H9 (cell line): Measurements from ENCODE around the gene GRID2. TPM values are rescaled to one million over a fixed set of nuclear protein-coding genes. Genes with fewer than 3 reads are reported as not detected.

Experiments used
- DNase-seq: peaks from one replicate; pipeline ENCODE4 v3.0.0-alpha.2; 2017
- H2AFZ ChIP-seq: one replicate; pipeline ENCODE4 v1.6.1; 2013; ENCODE audit warnings: mild to moderate bottlenecking, low read length, control low read depth, moderate library complexity
- H2AK5ac ChIP-seq: 2 replicates; pipeline ENCODE4 v1.6.1; 2013; ENCODE audit warnings: low read length, control low read depth, mixed read lengths; ENCODE audit not compliant: insufficient read length
- H2BK120ac ChIP-seq: one replicate; pipeline ENCODE4 v1.6.1; 2013; ENCODE audit warnings: low read depth, mild to moderate bottlenecking, low read length, control low read depth, inconsistent platforms; ENCODE audit not compliant: poor library complexity, severe bottlenecking
- H2BK12ac ChIP-seq: 2 replicates; pipeline ENCODE4 v1.6.1; 2013; ENCODE audit warnings: low read length, control low read depth, mixed read lengths, low read depth; ENCODE audit not compliant: insufficient read length
- H2BK15ac ChIP-seq: 2 replicates; pipeline ENCODE4 v1.6.1; 2013; ENCODE audit warnings: low read depth, low read length, control low read depth
- H2BK20ac ChIP-seq: one replicate; pipeline ENCODE4 v1.6.1; 2013; ENCODE audit warnings: low read depth, mild to moderate bottlenecking, low read length, control low read depth, inconsistent platforms; ENCODE audit not compliant: poor library complexity, severe bottlenecking
- H2BK5ac ChIP-seq: 2 replicates; pipeline ENCODE4 v1.6.1; 2013; ENCODE audit warnings: low read length, control low read depth, mixed read lengths; ENCODE audit not compliant: insufficient read length
- H3K14ac ChIP-seq: 2 replicates; pipeline ENCODE4 v1.6.1; 2013; ENCODE audit warnings: low read length, control low read depth; ENCODE audit not compliant: insufficient read depth
- H3K18ac ChIP-seq: 2 replicates; pipeline ENCODE4 v1.6.1; 2013; ENCODE audit warnings: low read depth, mild to moderate bottlenecking, mixed read lengths, low read length, control low read depth; ENCODE audit not compliant: insufficient read length
- H3K23ac ChIP-seq: 2 replicates; pipeline ENCODE4 v1.6.1; 2013; ENCODE audit warnings: low read length, control low read depth, mixed read lengths, low read depth; ENCODE audit not compliant: insufficient read length
- H3K23me2 ChIP-seq: 2 replicates; pipeline ENCODE4 v1.6.1; 2013; ENCODE audit warnings: low read depth, mild to moderate bottlenecking, mixed read lengths, low read length, control low read depth; ENCODE audit not compliant: insufficient read length, poor library complexity, severe bottlenecking
- H3K27ac ChIP-seq: 2 replicates; pipeline ENCODE4 v1.5.1; 2013; ENCODE audit warnings: low read length, control low read depth, mixed read lengths, low read depth; ENCODE audit not compliant: insufficient read length
- H3K27me3 ChIP-seq: 2 replicates; pipeline ENCODE4 v1.6.1; 2013; ENCODE audit warnings: low read length, control low read depth, inconsistent platforms; ENCODE audit not compliant: insufficient read depth
- H3K4ac ChIP-seq: 2 replicates; pipeline ENCODE4 v1.6.1; 2013; ENCODE audit warnings: low read depth, mild to moderate bottlenecking, control low read depth, inconsistent platforms, low read length, moderate library complexity
- H3K4me1 ChIP-seq: 2 replicates; pipeline ENCODE4 v1.6.1; 2013; ENCODE audit warnings: low read length, control low read depth, inconsistent platforms; ENCODE audit not compliant: insufficient read depth
- H3K4me2 ChIP-seq: 2 replicates; pipeline ENCODE4 v1.6.1; 2013; ENCODE audit warnings: low read length, control low read depth, mixed read lengths; ENCODE audit not compliant: insufficient read length, insufficient read depth
- H3K56ac ChIP-seq: 2 replicates; pipeline ENCODE4 v1.6.1; 2013; ENCODE audit warnings: low read depth, mild to moderate bottlenecking, mixed read lengths, low read length, control low read depth; ENCODE audit not compliant: insufficient read length
- H3K79me1 ChIP-seq: 2 replicates; pipeline ENCODE4 v1.6.1; 2013; ENCODE audit warnings: low read depth, mild to moderate bottlenecking, moderate library complexity, low read length, control low read depth, inconsistent platforms; ENCODE audit not compliant: insufficient read depth, poor library complexity, severe bottlenecking
- H3K79me2 ChIP-seq: 2 replicates; pipeline ENCODE4 v1.6.1; 2013; ENCODE audit warnings: low read length, control low read depth, inconsistent platforms; ENCODE audit not compliant: insufficient read depth
- H3K9ac ChIP-seq: 2 replicates; pipeline ENCODE4 v1.6.1; 2013; ENCODE audit warnings: low read length, control low read depth, mixed read lengths; ENCODE audit not compliant: insufficient read length; ENCODE audit errors: extremely low read depth
- H3K9me3 ChIP-seq: one replicate; pipeline ENCODE4 v1.6.1; 2013; ENCODE audit warnings: low read depth, low read length, inconsistent platforms; ENCODE audit not compliant: control insufficient read depth
- H3T11ph ChIP-seq: one replicate; pipeline ENCODE4 v1.6.1; 2013; ENCODE audit warnings: mild to moderate bottlenecking, low read length, control low read depth, inconsistent platforms
- H4K20me1 ChIP-seq: one replicate; pipeline ENCODE4 v1.6.1; 2013; ENCODE audit not compliant: control insufficient read depth, insufficient read length, insufficient read depth
- H4K5ac ChIP-seq: 2 replicates; pipeline ENCODE4 v1.6.1; 2013; ENCODE audit warnings: low read depth, mild to moderate bottlenecking, mixed read lengths, low read length, control low read depth; ENCODE audit not compliant: insufficient read length
- H4K8ac ChIP-seq: replicated peaks from 2 replicates; pipeline ENCODE4 v1.6.1; 2013; ENCODE audit warnings: low read length, control low read depth, mixed read lengths, low read depth; ENCODE audit not compliant: insufficient read length
- H4K91ac ChIP-seq: 2 replicates; pipeline ENCODE4 v1.6.1; 2013; ENCODE audit warnings: low read depth, mild to moderate bottlenecking, moderate library complexity, mixed read lengths, low read length, control low read depth; ENCODE audit not compliant: insufficient read length
- H3K27ac Mint-ChIP-seq, 3 experiments: 2 replicates in 2 of 3; 3 replicates in 1 of 3; pipeline ENCODE4 v1.8.0; 2020 to 2021; ENCODE audit warnings: mixed read lengths in 3 of 3, mild to moderate bottlenecking in 1 of 3, moderate library complexity in 1 of 3
- H3K27me3 Mint-ChIP-seq: 2 replicates; pipeline ENCODE4 v1.8.0; 2021; ENCODE audit warnings: low read depth, mild to moderate bottlenecking, moderate library complexity, mixed read lengths
- H3K36me3 Mint-ChIP-seq, 3 experiments: 2 replicates in 2 of 3; 3 replicates in 1 of 3; pipeline ENCODE4 v1.8.0; 2020 to 2021; ENCODE audit warnings: low read depth in 3 of 3, mixed read lengths in 3 of 3; ENCODE audit not compliant: insufficient read depth in 1 of 3
- H3K4me1 Mint-ChIP-seq, 2 experiments: 2 replicates each; pipeline ENCODE4 v1.8.0; 2020; ENCODE audit warnings: mixed read lengths in 2 of 2
- H3K4me3 Mint-ChIP-seq, 2 experiments: 2 replicates in 1 of 2; 3 replicates in 1 of 2; pipeline ENCODE4 v1.8.0; 2020 to 2021; ENCODE audit warnings: mild to moderate bottlenecking in 2 of 2, mixed read lengths in 2 of 2, moderate library complexity in 1 of 2
- H3K9me3 Mint-ChIP-seq, 2 experiments: 2 replicates in 1 of 2; 3 replicates in 1 of 2; pipeline ENCODE4 v1.8.0; 2020; ENCODE audit warnings: mild to moderate bottlenecking in 2 of 2, mixed read lengths in 2 of 2, moderate library complexity in 1 of 2
- WGBS: extraction: QIAGEN DNeasy Blood & Tissue Kit; methylation state at CpG from one replicate; pipeline ENCODE4 v1.1.7; 2013; ENCODE audit warnings: missing lambda C conversion rate, low lambda C conversion rate, mixed read lengths; ENCODE audit not compliant: insufficient read length; ENCODE audit errors: extremely low coverage; 5-methylcytosine and 5-hydroxymethylcytosine counted together
- total RNA-seq: library from RNA; stranded (reverse); gene quantifications from 2 replicates; pipeline ENCODE4 v1.2.1, GENCODE V29; 2021
- TF ChIP-seq, protein P1 (sequence below): fragments of 200-600 bp; sonication (generic); conservative IDR thresholded peaks from 3 replicates; pipeline ENCODE4 v1.8.0; 2021; ENCODE audit warnings: antibody characterized with exemption, mild to moderate bottlenecking

GRID2 gene
- total RNA-seq, 1 experiment from 2014 or later = 21.8 TPM

DNA sequence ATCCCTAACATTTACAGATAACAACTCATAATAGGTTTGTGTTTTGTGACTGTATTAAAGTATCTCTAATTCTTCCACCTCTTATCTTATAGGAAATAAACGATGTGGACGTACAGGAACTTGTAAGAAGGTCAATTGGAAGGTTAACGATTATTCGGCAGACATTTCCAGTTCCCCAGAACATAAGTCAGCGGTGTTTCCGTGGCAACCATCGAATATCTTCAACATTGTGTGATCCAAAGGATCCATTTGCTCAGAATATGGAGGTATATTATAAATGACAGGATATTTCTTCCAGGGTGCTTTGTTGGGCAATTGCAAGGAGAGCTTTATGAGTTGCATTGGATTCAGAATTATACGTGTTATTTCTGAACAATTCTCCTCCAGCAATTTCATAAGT is 912.9 kb downstream of the GRID2 start:
- Histone ChIP-seq H3K9ac (no peak overlapping the region), H3K27me3 (no peaks in the 10 kb centered on the region), H4K91ac (no peak overlapping the region), H2BK20ac (no peak overlapping the region), H3K4ac (no peak overlapping the region), H2BK12ac (no peak overlapping the region), H3K4me2 (no peak overlapping the region), H3K27ac (no peak overlapping the region), H2AK5ac (no peak overlapping the region), H3K14ac (no peak overlapping the region), H3K23me2 (no peaks in the 10 kb centered on the region), H4K20me1 (no peaks in the 10 kb centered on the region), H2BK15ac (no peak overlapping the region), H2BK120ac (no peak overlapping the region), H4K5ac (no peak overlapping the region), H2AFZ (no peak overlapping the region), H2BK5ac (no peak overlapping the region), H3K56ac (no peak overlapping the region), H3K79me2 (no peaks in the 10 kb centered on the region), H3K4me1 (no peaks in the 10 kb centered on the region), H3K23ac (no peak overlapping the region), H3K9me3 (no peaks in the 10 kb centered on the region), H4K8ac (no peak overlapping the region), H3K79me1 (no peaks in the 10 kb centered on the region), H3T11ph (no peak overlapping the region), H3K18ac (no peak overlapping the region)
- no CpG with 5 or more reads among the region's 8 CpGs for WGBS
- no peak overlapping the region for H3K27ac Mint-ChIP-seq
- H3K4me1 Mint-ChIP-seq = no peaks in the 10 kb centered on the region; a peak in 1 of 4 replicates
- no peaks in the 10 kb centered on the region for H3K9me3 Mint-ChIP-seq
- TF ChIP-seq, protein P1, sequence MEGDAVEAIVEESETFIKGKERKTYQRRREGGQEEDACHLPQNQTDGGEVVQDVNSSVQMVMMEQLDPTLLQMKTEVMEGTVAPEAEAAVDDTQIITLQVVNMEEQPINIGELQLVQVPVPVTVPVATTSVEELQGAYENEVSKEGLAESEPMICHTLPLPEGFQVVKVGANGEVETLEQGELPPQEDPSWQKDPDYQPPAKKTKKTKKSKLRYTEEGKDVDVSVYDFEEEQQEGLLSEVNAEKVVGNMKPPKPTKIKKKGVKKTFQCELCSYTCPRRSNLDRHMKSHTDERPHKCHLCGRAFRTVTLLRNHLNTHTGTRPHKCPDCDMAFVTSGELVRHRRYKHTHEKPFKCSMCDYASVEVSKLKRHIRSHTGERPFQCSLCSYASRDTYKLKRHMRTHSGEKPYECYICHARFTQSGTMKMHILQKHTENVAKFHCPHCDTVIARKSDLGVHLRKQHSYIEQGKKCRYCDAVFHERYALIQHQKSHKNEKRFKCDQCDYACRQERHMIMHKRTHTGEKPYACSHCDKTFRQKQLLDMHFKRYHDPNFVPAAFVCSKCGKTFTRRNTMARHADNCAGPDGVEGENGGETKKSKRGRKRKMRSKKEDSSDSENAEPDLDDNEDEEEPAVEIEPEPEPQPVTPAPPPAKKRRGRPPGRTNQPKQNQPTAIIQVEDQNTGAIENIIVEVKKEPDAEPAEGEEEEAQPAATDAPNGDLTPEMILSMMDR = no peak
- H3K4me3 Mint-ChIP-seq = no peak overlapping the region
- peaks cover 0 to 3% (median 0%) of the 10 kb centered on the region in 3 experiments; a peak in 2 of 7 replicates for H3K36me3 Mint-ChIP-seq
- H3K27me3 Mint-ChIP-seq = no peaks in the 10 kb centered on the region
- DNase-seq = no peak
